ENCODE data around the gene MEIOC. TPM values are rescaled to one million over a fixed set of nuclear protein-coding genes. Genes with fewer than 3 reads are reported as not detected.
"Not testable (repeated sequence)": the region's sequence is repeated elsewhere in the genome, so short reads cannot be mapped to it uniquely, and the experiment has no call there.

MEIOC gene
- polyA plus RNA-seq, 1 donor = 0.81 TPM

DNA sequence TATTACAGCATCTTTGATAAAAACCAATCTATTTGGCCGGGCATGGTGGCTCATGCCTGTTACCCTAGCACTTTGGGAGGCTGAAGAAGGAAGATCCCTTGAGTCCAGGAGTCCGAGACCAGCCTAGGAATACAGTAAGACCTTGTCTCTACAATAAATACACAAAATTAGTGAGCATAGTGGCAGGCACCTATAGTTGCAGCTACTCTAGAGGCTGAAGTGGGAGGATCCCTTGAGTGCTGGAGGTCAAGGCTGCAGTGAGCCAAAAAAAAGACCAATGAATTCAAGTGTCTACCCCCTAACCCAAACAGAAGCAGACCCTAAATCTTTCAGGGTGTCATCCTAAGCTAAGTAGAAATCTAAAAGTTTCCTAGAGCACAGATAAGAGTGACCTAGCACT, 7.3 kb upstream of the MEIOC start:
- DNase-seq = no peak

DNA sequence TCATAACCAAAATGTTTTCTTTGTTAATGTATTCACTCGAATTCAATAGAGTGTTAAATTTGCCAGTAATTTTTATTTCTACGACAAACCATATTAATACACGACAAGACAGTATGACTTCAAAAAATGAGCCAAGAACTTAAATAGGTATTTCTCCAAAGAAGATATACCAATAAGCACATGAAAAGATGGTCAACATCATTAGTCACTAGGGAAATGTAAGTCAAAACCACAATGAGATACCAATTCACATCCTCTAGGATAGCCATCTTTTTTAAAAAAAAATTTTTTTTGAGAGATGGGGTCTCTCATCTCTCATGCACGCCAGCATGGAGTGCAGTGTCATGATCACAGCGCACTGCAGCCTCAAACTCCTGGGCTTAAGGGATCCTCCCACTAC, 5.0 kb upstream of the MEIOC start:
- DNase-seq = no peak

DNA sequence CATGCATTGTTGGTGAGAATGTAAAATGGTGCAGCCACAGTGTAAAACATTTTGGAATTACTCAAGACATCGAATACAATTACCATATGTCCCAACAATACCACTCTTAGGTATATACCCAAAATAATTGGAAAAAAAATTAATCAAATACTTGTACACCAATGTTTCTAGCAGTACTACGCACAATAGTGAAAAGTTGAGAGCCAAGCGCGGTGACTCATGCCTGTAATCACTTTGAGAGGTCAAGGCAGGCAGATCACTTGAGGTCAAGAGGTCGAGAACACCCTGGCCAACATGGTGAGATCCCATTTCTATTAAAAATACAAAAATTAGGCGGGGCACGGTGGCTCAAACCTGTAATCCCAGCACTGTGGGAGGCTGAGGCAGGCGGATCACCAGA, 3.5 kb upstream of the MEIOC start:
- no peak for DNase-seq

DNA sequence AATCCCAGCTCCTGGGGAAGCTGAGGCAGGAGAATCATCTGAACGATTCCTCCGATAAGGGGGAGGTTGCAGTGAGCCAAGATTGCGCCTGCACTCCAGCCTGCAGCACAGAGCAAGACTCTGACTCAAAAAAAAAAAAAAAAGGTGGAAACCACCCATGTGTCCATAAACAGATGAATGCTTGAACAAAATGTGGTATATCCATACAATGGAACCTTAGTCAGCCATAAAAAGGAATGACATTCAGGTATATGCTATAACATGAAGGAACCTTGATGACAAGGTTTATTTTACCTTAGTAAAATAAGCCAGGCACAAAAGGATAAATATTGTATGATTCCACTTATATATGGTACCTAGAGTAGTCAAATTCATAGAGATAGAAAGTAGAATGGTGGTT, 2.9 kb upstream of the MEIOC start:
- no peak for DNase-seq

DNA sequence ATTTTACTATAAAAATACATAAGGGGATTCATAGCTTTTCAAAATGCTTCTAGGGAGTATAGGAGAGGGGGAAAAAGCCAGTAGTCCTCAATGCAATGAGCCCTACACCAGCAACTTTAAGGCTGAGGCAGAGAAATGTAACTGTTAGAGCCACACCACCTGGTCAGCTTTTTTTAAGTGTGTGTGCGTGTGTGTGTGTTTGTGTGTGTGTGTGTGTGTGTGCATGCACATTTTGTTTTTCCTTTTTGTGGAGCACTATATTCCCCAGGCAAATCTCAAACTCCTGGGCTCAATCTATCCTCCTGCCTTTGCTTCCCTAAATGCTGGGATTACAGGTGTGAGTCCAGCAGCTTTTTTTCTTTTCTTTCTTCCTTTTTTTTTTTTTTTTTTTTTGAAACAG, 2.3 kb upstream of the MEIOC start:
- no peak for DNase-seq

DNA sequence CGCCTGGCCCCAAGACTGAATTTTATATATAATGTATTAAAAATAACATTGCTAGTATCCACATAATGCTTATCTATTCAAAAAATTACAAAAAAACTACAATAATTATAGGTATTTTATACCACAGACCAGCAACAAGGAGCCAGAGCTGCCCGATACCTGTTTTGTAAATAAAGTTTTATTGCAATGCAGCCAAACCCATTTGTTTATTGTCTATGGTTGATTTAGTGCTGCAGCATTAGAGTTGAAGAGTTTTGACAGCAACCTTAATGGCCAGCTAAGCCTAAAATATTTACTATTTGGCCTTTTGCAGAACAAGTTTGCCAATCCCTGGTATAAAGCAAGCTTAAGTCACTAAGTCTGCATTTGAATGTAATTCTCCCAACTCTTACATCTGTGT, 5.6 kb downstream of the MEIOC start:
- DNase-seq = no peak

DNA sequence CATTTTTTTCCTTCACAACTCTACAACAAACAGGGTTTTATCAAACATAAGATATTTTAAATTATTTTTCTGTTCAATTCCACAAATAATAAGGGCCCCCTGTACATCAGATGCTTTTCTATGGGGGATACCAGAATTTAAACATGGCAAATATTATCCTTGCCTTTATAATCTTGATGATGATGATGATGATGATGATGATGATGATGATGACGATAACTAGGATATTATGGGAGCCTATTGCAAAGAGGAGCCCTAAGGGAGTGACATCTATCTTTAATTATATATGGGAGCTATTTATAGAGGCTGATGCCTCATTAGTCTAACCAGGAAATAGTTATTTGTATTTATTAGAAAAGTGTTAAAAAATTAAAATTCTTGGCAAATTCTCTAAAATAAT, 6.8 kb downstream of the MEIOC start:
- no peak for DNase-seq

DNA sequence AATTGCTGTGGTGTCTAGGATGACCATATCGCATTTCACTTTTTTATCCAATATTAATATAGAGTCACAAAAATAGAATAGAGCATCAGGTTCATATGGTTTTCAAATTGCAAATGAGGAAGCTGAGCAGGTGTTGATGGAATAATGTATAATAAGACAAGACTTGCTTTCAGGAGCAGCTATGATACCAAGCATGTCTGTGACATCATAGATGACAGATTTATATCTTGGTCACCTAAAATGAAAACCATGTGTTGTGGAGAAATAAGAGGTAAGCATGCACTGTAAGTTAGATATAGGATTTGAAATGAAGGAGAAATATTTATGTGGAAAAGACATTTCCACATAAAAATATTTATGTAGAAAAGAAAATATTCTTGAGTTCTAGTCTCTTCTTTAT, 8.6 kb downstream of the MEIOC start:
- no peak for DNase-seq

DNA sequence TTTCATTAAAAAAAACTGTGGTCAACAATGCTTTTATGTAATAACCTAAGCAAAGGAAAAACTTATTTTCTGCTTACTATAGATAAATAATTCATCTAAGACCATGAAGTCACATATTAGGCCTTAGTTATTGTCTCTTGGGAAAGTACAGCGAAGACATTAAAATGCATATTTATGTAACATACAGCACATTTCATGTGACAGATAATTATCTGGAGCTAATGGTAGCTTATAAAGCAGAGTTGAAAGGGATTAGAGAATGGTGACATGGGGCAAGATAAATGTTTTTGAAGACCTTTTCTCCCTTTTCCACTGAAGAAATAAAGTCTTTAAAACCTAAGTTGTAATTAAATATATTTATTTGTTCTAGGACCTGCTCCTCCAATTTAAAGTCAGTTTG, 9.7 kb downstream of the MEIOC start:
- DNase-seq = no peak

DNA sequence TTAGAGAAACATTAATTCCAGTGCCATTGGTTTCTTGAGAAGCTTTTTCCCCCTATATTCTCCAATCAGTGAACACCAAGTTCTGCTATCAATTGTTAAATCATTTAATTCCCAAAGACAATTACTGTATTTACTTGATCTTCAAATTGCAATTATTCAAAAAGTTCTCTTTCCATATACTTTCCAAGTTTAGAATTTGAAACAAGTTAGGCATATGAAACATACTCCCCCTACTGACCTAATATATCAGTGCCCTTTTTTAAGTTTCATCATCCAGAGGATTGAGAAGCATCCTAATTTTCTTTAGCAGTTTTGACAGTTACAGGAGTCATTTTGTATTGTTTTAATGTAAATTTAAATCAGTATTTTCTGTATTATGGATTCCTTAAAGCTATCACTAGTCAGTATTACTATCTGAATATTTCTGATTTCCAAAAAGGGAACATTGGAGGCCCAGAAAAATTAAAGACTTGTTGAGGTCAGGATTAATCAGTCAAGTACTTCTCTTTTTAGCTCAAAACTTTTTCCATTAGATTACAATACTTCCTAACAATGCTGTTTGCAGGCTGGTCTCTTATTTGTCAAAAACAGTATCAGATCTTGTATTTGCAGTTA, 16.3 kb downstream of the MEIOC start:
- DNase-seq = no peak

DNA sequence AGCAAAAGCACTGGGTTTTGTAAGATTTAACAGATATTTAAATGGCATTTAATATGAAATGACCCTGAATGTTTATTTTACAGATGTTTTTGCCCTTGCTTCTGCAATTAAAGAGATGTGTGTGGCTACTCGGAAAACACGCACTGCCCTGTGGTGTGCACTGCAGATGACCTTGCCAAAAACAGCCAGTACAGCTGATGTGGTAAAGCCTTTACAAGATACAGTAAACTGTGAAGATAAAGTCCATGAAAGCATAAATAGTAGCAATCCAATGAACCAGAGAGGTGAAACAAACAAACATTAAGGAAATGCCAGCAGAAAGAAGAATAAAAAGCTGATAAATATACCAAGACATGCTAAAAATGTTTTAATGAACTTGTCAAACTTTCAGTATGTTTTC, 17.6 kb downstream of the MEIOC start:
- no peak for DNase-seq

DNA sequence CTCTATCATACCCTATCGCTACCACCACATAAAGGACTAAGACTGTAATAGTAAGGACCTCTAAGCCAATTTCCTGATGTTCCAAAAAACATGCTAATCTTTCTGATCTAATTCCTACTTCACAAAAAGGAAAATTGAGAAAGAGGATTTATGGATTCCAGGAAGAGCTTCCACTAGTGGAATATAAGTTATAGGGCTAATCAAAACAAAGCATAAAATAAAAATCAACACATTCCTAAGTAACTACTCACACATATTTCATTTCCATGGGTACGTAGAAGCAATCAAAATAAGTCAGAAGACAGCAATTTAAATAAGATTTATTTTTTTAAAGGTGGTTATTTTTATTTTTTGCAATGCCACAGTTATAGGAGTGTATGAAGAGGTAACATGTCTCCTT, 20.9 kb downstream of the MEIOC start:
- DNase-seq = no peak

DNA sequence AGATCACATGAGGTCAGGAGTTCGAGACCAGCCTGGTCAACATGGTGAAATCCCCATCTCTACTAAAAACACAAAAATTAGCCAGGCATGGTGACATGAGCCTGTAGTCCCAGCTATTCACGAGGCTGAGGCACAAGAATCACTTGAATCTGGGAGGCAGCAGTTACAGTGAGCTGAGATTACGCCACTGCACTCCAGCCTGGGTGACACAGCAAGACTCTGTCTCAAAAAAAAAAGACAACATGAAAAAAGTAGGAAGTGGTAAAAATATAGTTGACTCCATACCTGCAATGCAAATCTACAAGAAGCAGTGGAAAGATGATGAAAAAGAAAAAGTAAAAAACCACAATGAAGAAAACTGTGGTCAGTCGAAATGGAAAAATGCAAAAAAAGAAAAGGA, 27.0 kb downstream of the MEIOC start:
- not testable (repeated sequence) for DNase-seq

DNA sequence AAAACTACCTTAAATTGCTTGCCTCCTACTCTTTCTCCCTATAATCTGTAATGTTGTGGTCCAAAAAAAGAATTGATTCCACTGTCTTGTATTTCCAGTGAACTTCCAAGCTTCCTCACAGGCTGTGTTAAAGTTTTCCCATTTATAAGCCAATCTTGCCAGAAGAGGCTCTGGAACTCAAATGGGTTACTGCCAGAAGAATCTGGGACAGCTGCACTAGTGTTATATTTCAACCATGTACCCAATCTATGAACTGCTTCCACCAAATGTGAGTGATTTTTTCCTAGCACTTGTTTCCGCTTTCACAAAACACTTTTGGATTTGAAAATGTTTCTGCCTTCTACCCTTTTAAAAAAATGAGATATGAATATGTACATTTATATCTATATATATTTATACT, 31.5 kb downstream of the MEIOC start:
- DNase-seq = peak; percentile 43

DNA sequence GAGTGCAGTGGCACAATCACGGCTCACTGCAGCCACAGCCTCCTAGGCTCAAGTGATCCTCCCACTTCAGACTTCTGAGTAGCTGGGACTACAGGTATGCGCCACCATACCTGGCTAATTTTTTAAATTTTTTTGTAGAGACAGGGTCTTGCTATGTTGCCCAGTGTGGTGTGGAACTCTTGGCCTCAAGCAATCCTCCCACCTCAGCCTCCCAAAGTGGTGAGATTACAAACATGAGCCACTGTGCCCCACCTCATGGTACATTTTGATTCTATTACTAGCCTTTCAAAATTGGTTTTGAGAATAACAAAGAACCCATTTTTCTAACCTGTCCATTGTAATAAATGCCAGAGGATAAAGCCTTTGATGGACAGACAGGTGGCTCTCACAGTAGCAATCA, 31.9 kb downstream of the MEIOC start:
- DNase-seq = no peak

DNA sequence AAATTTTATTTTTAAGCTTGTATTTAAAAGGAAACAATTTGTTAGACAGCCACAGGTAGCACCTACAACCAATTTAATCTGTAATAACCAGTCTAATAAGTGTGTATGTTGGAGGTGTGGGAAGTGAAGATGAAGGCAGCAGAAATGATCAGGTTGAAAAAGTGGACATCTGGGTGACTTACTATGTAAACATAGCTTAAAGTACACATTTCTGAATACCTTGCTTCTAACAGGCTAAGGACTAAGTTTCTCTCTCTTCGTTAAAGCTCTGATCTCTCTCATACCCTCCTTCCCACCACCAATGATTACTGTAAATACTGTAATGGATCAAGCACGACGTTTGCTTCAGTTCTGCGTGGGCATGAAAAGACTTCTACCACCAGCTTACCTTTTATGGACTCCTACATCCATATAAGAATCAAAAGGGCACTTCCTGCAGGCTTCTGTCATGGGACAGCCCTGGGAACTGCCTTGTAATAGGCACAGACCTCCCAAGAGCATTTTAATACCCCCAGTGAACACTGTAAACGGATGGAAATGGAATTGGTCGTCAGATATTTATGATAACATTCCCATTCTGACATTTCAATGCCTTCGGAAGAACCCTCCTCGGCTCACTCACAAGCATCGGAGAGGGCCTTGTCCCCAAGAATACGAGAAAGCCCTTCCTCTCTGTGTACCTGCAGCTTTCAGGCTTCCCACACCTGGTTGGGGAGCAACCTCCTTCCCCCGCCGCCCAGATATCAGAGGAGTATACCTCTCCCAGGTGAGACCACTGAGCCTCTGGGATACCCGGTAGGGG, 32.6 kb downstream of the MEIOC start:
- DNase-seq = no peak

DNA sequence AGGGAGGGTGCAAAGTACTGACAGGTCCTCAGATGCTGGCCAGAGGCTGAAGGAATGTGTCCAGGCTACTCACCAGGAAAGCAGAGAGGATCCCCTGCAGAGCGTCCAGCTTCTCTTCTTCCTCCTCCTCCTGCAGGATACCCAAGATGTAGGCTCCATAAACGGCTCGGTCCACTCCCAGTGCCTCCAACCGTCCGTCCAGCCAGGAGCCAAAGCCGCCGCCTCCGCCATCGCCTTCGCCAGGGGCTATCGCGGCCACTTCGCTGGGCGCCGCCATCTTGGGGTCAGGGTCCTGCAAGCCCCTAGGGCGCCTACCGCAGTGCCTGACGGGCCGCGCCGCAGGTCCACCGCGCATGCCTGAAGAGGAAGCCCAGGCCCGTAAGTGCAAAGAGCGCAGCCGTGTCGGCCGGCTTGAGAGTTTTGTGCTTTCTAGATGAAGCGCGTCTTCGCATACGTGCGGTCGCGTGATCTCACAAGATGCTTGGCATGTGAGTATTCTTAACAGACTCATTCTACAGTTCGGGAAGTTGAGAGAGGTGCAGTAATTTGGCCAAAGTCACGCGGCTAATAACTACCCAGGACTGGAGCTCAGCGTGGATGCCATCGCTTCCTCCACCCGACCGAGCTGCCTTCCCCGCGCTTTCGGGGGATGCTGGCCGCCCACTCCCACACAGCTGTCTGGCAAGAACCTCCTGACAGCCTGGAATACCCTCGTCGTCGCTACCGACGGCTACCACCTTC, 33.4 kb downstream of the MEIOC start, which contains the start of gene CCDC43:
TSS of gene CCDC43 (minus strand) at position 300 of the 741 bp plus-strand sequence. CDS start at position 277, 23 bp downstream.
- peak; percentile 91 for DNase-seq

DNA sequence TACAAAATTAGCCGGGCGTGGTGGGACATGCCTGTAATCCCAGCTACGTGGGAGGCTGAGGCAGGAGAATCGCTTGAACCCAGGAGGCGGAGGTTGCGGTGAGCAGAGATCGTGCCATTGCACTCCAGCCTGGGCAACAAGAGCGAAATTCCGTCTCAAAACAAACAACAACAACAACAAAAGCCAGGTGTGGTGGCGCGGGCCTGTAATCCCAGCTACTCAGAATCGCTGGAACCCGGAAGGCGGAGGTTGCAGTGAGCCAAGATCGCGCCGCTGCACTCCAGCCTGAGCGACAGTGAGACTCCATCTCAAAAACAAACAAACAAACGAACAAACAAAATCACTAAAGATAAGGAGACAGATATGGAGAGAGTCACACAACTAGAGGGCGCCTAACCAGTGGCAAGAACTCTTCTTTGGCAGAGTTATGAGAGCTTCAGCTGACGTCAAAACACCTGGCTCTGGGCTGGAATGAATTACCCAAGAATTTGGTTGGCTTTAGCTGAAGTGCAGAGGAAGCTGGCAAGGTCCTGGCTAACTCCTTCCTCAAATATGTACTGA, 34.6 kb downstream of the MEIOC start:
- not testable (repeated sequence) for DNase-seq

DNA sequence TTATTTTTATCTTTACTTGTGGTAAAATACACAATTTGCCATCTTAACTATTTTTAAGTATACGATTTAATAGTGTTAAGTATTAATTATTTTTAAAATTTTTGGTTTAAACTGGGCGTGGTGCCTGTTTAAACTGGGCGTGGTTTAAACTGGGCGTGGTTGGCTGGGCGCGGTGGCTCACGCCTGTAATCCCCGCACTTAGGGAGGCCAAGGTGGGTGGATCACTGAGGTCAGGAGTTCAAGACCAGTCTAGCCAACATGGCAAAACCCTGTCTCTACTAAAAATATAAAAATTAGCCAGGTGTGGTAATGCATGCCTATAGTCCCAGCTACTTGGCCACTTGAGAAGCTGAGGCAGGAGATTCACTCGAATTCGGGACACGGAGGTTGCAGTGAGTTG, 37.3 kb downstream of the MEIOC start:
- DNase-seq = no peak

DNA sequence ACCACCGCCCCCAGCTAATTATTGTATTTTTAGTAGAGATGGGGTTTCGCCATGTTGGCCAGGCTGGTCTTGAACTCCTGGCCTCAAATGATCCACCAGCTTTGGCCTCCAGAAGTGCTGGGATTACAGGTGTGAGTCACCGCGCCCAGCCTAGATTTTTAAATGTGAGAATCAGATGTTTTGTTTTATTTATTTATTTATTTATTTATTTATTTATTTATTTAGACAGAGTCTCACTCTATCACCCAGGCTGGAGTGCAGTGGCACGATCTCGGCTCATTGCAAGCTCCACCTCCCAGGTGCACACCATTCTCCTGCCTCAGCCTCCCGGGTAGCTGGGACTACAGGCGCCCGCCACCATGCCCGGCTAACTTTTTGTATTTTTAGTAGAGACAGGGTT, 44.0 kb downstream of the MEIOC start:
- not testable (repeated sequence) for DNase-seq

DNA sequence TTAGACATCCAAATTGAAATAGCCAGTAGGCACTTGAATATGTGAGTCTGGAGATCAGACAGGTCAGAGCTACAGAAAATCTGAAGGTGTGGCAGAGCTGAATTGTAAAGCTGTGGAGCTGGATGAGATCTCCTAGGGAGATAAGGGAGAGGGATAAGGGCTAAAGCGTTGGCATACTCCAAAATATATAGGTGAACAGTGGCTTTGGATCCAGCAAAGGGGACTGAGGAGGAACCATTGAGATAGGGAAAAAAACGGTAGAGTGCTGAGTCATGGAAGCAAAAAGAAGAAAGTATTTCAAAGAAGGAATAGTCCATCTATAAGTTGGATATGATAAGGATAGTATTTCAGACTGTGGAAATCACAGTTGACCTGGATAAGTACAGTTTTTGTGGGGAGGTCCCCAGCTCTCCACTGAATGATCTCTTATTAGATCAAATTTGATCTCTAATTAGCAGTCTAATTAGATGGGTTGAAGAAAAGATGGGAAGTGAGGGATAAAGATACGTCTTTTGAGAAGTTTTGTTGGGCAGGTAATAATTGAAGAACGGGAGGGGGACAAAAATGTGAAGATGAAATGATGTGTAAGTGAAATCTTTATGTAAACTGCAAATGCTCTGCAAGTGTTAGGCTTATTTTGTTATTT, 51.6 kb downstream of the MEIOC start:
- no peak for DNase-seq

DNA sequence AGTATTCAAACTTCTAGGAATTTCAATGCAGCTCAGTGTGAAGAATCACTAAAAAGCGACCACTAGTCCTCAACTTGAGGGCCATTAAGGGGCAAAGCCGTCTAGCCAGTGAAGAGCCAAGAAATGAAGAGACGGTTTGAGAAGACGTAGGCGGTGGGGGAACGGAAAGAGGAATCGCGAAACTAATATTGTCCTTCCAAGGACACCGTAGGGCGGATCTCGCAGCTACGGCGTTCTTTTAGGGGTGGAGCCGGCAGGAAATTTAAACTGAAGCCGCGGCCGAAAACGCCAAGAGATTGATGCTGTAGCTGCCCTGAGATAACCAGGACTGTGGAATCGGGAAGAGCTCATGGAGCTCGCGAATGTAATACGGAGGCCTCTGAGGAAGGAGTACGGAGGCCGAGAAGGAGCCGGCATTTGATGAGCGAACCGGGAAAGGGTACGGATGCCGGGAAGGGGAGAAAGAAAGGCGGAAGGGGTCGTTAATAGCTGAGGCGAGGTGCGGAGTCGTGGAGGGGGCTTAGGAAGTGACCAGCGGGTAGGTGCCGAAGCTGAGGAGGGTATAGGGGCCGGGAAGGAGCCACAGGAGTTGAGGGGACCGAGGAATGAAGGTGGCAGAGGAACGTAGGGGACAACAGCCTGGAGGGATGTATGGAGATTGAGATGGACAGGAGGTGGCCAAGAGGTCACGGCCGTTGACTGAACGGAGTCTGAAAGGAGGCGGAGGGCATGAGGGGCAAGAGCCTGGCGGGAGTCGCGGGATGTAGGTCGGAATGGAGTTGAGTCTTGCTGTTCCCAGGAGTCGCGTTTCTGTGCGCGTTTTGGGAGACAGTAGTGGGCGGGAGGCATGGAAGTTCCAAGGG, 52.4 kb downstream of the MEIOC start, which contains the start of gene DBF4B:
TSS of gene DBF4B (plus strand) at position 265 of the 863 bp plus-strand sequence. CDS start at position 421, 156 bp downstream.
- peak; percentile 95 for DNase-seq
